Stimulated activated CD4-positive, alpha-beta T cell treated with anti-CD3 and anti-CD28 coated beads, Interleukin-12 subunit alpha, Interleukin-12 subunit beta, amount 100 ng/mL, for 24 hours (primary cell): ENCODE data around the gene SACM1L.
"Not testable (repeated sequence)": the region's sequence is repeated elsewhere in the genome, so short reads cannot be mapped to it uniquely, and the experiment has no call there.

Source experiments
- DNase-seq, 2 experiments: peaks; one replicate each; pipeline ENCODE4 v3.0.0-alpha.2; 2020; ENCODE audit warnings: low read depth in 2 of 2

SACM1L gene

GRCh38 chr3:45742461-45743089 lies 53.4 kb downstream of the SACM1L start:
- no peak for DNase-seq

- DNase-seq, result no peak
Measured at GRCh38 chr3:45746165-45746776, 57.1 kb downstream of the SACM1L start.

GRCh38 chr3:45746777-45747622 lies 57.8 kb downstream of the SACM1L start:
- no peak for DNase-seq

- DNase-seq, result no peak
Measured at GRCh38 chr3:45748068-45748467, 58.9 kb downstream of the SACM1L start.

- DNase-seq, result not testable (repeated sequence)
Measured at GRCh38 chr3:45749036-45749600, 59.9 kb downstream of the SACM1L start.

GRCh38 chr3:45749880-45750279 lies 60.7 kb downstream of the SACM1L start:
- no peak for DNase-seq

- DNase-seq, result no peak
Measured at GRCh38 chr3:45751537-45752242, 62.5 kb downstream of the SACM1L start.

- DNase-seq, result no peak
Measured at GRCh38 chr3:45753095-45753494, 63.9 kb downstream of the SACM1L start.

- DNase-seq, result no peak
Measured at GRCh38 chr3:45754461-45754860, 65.3 kb downstream of the SACM1L start.

- DNase-seq, result no peak
Measured at GRCh38 chr3:45756055-45756454, 66.9 kb downstream of the SACM1L start.

- DNase-seq, result not testable (repeated sequence)
Measured at GRCh38 chr3:45757141-45757540, 67.9 kb downstream of the SACM1L start.

GRCh38 chr3:45758871-45759270 lies 69.7 kb downstream of the SACM1L start:
- no peak for DNase-seq

- DNase-seq, result no peak
Measured at GRCh38 chr3:45759851-45760250, 70.7 kb downstream of the SACM1L start.

- DNase-seq, result peak in 1 of 2 experiments; percentile 23
Measured at GRCh38 chr3:45760878-45761711, 71.9 kb downstream of the SACM1L start.

GRCh38 chr3:45761831-45762230 lies 72.6 kb downstream of the SACM1L start:
- no peak for DNase-seq

GRCh38 chr3:45762647-45763302 lies 73.6 kb downstream of the SACM1L start:
- DNase-seq, result no peak

- DNase-seq, result no peak
Measured at GRCh38 chr3:45763303-45763675, 74.1 kb downstream of the SACM1L start.

- DNase-seq, result no peak
Measured at GRCh38 chr3:45765266-45765851, 76.2 kb downstream of the SACM1L start.

- no peak for DNase-seq
Measured at GRCh38 chr3:45765958-45766357, 76.8 kb downstream of the SACM1L start.

GRCh38 chr3:45771166-45771775 lies 82.1 kb downstream of the SACM1L start:
- DNase-seq, result no peak
